RWPE2 (cell line): ENCODE measurements around the gene IGSF9B.

ENCODE experiments used
- ATAC-seq: fragments of 200-7000 bp; cut with Tn5 transposase; 3 replicates; pipeline ENCODE4 v1.9.1; 2021; ENCODE audit warnings: low read depth
- DNase-seq: peaks from one replicate; pipeline ENCODE4 v3.0.0-alpha.2; 2020; ENCODE audit warnings: low spot score
- H3K27ac ChIP-seq: fragments of 450-650 bp; 2 replicates; pipeline ENCODE4 v1.5.1; 2017; ENCODE audit warnings: mild to moderate bottlenecking; ENCODE audit not compliant: poor library complexity, severe bottlenecking
- H3K27me3 ChIP-seq: fragments of 250-450 bp; sonication (Bioruptor Pico); 2 replicates; pipeline ENCODE4 v1.5.1; 2021; ENCODE audit warnings: mild to moderate bottlenecking, moderate library complexity; ENCODE audit not compliant: insufficient read depth, poor library complexity, severe bottlenecking
- H3K36me3 ChIP-seq: fragments of 250-450 bp; sonication (Bioruptor Pico); 2 replicates; pipeline ENCODE4 v1.5.1; 2020; ENCODE audit warnings: low read depth, mild to moderate bottlenecking, moderate library complexity
- H3K4me1 ChIP-seq: fragments of 250-450 bp; sonication (Bioruptor Pico); 2 replicates; pipeline ENCODE4 v1.5.1; 2021; ENCODE audit warnings: mild to moderate bottlenecking, moderate library complexity; ENCODE audit not compliant: insufficient read depth, poor library complexity, severe bottlenecking
- H3K4me3 ChIP-seq: fragments of 250-450 bp; sonication (Bioruptor Pico); 2 replicates; pipeline ENCODE4 v1.5.1; 2021; ENCODE audit warnings: mild to moderate bottlenecking, moderate library complexity; ENCODE audit not compliant: severe bottlenecking
- H3K9me3 ChIP-seq: fragments of 250-450 bp; sonication (Bioruptor Pico); 2 replicates; pipeline ENCODE4 v1.5.1; 2021; ENCODE audit warnings: mild to moderate bottlenecking, moderate library complexity; ENCODE audit not compliant: severe bottlenecking
- CTCF ChIP-seq: fragments of 450-650 bp; IDR thresholded peaks from one replicate; pipeline ENCODE4 v1.5.1; 2017; ENCODE audit warnings: mild to moderate bottlenecking, moderate library complexity; ENCODE audit not compliant: poor library complexity, severe bottlenecking

IGSF9B gene

DNA sequence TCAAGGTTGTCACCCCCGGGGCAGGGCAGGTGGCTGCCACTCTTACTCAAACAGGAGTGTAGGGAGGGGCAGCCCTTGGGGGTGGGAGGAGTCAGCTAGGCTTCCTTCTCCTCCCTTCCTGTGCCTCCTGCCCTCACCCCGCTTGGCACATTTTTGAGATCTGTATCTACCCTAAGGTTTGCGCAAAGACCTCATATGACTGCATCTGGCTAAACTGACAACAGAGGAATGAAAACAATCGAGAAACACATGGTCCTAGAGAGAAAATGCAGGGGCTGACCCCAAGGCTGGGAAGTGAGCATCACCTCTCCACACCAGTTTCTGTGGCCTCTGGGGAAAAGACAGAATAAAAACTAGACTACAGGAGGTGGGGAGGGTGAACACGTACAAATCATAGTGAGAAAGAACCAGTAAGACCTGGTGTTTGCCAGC lies 28.1 kb downstream of the IGSF9B start:
- Histone ChIP-seq H3K4me3 (no peak overlapping the region), H3K27ac (peak overlapping the region; percentile 19), H3K4me1 (peaks cover 6% of the 10 kb centered on the region), H3K27me3 (no peaks in the 10 kb centered on the region), H3K36me3 (no peaks in the 10 kb centered on the region), H3K9me3 (no peaks in the 10 kb centered on the region)
- peak; percentile 61 for DNase-seq
- TF ChIP-seq CTCF = no peak
- ATAC-seq = peak; percentile 55

GRCh38 chr11:133927690-133928627 lies 28.8 kb downstream of the IGSF9B start:
- H3K4me3 ChIP-seq = peak overlapping the region; percentile 15

GRCh38 chr11:133926466-133927246 lies 30.1 kb downstream of the IGSF9B start:
- DNase-seq = no peak
- peaks cover 6% of the 10 kb centered on the region for H3K4me1 ChIP-seq
- H3K27me3 ChIP-seq = no peaks in the 10 kb centered on the region
- H3K4me3 ChIP-seq = no peak overlapping the region
- no peaks in the 10 kb centered on the region for H3K9me3 ChIP-seq
- no peak for ATAC-seq
- TF ChIP-seq CTCF = no peak
- H3K27ac ChIP-seq = no peak overlapping the region
- H3K36me3 ChIP-seq = no peaks in the 10 kb centered on the region

More at GRCh38 chr11:133927690-133928627, 28.8 kb downstream of the IGSF9B start:
- peaks cover 6% of the 10 kb centered on the region for H3K4me1 ChIP-seq
- H3K27ac ChIP-seq = peak overlapping the region; percentile 19
- DNase-seq (peak; percentile 80), ATAC-seq (peak; percentile 85)
- peak; percentile 89 for TF ChIP-seq CTCF
- H3K27me3 ChIP-seq = no peaks in the 10 kb centered on the region
- no peaks in the 10 kb centered on the region for H3K9me3 ChIP-seq
- no peaks in the 10 kb centered on the region for H3K36me3 ChIP-seq

DNA sequence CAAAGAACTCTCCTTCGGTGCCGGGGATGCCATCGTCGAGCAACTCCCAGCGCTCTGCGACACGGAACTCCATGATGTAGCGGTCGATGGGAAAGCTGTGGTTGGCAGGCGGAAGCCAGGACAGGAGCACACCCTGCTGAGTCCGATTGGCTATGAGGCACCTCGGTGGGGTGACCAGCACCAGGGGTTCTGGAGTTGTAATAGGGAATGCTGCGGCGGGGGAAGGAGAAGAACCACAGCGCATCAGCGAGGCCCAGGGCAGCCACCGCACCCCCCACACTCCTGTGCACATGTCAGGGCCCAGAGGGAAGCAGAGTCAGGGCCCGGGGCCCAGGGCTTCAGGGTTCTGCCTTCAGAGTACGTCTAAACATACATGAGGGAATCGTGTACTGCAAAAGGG lies 31.0 kb downstream of the IGSF9B start:
- H3K4me3 ChIP-seq = no peak overlapping the region
- no peaks in the 10 kb centered on the region for H3K9me3 ChIP-seq
- H3K4me1 ChIP-seq = peaks cover 6% of the 10 kb centered on the region
- no peaks in the 10 kb centered on the region for H3K36me3 ChIP-seq
- no peak for TF ChIP-seq CTCF
- DNase-seq (no peak), ATAC-seq (no peak)
- no peak overlapping the region for H3K27ac ChIP-seq
- H3K27me3 ChIP-seq = no peaks in the 10 kb centered on the region
